WTC11 (cell line): ENCODE results near the gene ANGPTL1. TPM values are rescaled to one million over a fixed set of nuclear protein-coding genes. Genes with fewer than 3 reads are reported as not detected.

Experiments
- ATAC-seq: fragments of 200-7000 bp; cut with Tn5 transposase; 2 replicates; pipeline ENCODE4 v1.10.0; 2021; ENCODE audit warnings: mild to moderate bottlenecking, moderate library complexity
- CTCF ChIA-PET: fragments of 300-600 bp; sonication (Branson Sonifier 250); formaldehyde crosslinking; loops from one replicate; lab custom pipeline; 2021; ENCODE audit warnings: antibody characterized with exemption; lab: Charles Lee
- POLR2A ChIA-PET: fragments of 350-600 bp; sonication (Branson Sonifier 250); formaldehyde crosslinking; loops from one replicate; lab custom pipeline; 2021; ENCODE audit warnings: antibody characterized with exemption; lab: Charles Lee
- DNase-seq: peaks from one replicate; pipeline ENCODE4 v3.0.0; 2021; ENCODE audit warnings: low spot score
- H3K27ac Mint-ChIP-seq: 2 replicates; pipeline ENCODE4 v1.8.0; 2021; ENCODE audit warnings: mixed read lengths
- H3K27me3 Mint-ChIP-seq: 2 replicates; pipeline ENCODE4 v1.8.0; 2021; ENCODE audit warnings: low read depth, mild to moderate bottlenecking, moderate library complexity, mixed read lengths
- H3K36me3 Mint-ChIP-seq: 2 replicates; pipeline ENCODE4 v1.8.0; 2021; ENCODE audit warnings: mixed read lengths
- H3K4me1 Mint-ChIP-seq: 2 replicates; pipeline ENCODE4 v1.8.0; 2022; ENCODE audit warnings: mixed read lengths
- H3K4me3 Mint-ChIP-seq: 2 replicates; pipeline ENCODE4 v1.8.0; 2021; ENCODE audit warnings: mild to moderate bottlenecking, moderate library complexity, mixed read lengths
- H3K9me3 Mint-ChIP-seq: 2 replicates; pipeline ENCODE4 v1.8.0; 2021; ENCODE audit warnings: mixed read lengths
- ESRRA ChIP-seq: sonication (generic); formaldehyde crosslinking; IDR thresholded peaks from 2 replicates; pipeline ENCODE4 v1.8.1; 2022; ENCODE audit warnings: mild to moderate bottlenecking, missing genetic modification reagents, borderline replicate concordance
- KAT7 ChIP-seq: sonication (generic); formaldehyde crosslinking; IDR thresholded peaks from 2 replicates; pipeline ENCODE4 v1.8.1; 2023; ENCODE audit warnings: missing genetic modification reagents, mild to moderate bottlenecking, borderline replicate concordance
- MXD4 ChIP-seq: fragments of 250-450 bp; sonication (Bioruptor Pico); IDR thresholded peaks from 2 replicates; pipeline ENCODE4 v1.8.0; 2021; ENCODE audit warnings: mild to moderate bottlenecking, moderate library complexity, borderline replicate concordance
- NR1H2 ChIP-seq: sonication (generic); formaldehyde crosslinking; IDR thresholded peaks from 2 replicates; pipeline ENCODE4 v1.9.0; 2021; ENCODE audit warnings: mild to moderate bottlenecking, moderate library complexity, missing genetic modification reagents
- TCF7 ChIP-seq: sonication (generic); formaldehyde crosslinking; IDR thresholded peaks from 2 replicates; pipeline ENCODE4 v1.8.0; 2022; ENCODE audit warnings: mild to moderate bottlenecking, low read depth, missing genetic modification reagents, moderate library complexity
- ZNF671 ChIP-seq: fragments of 250-450 bp; sonication (Bioruptor Pico); IDR thresholded peaks from 2 replicates; pipeline ENCODE4 v1.8.0; 2021; ENCODE audit warnings: mild to moderate bottlenecking
- total RNA-seq: library from RNA; stranded (reverse); gene quantifications from 3 replicates; pipeline ENCODE4 v1.2.3, GENCODE V29; 2021
- TF ChIP-seq, protein P1 (sequence below): sonication (generic); formaldehyde crosslinking; IDR thresholded peaks from 2 replicates; pipeline ENCODE4 v1.8.1; 2023; ENCODE audit warnings: mild to moderate bottlenecking, missing genetic modification reagents, borderline replicate concordance
- TF ChIP-seq, protein P2 (sequence below): fragments of 250-450 bp; sonication (Bioruptor Pico); IDR thresholded peaks from 2 replicates; pipeline ENCODE4 v1.9.0; 2021; ENCODE audit warnings: mild to moderate bottlenecking, borderline replicate concordance
- TF ChIP-seq, protein P3 (sequence below): sonication (generic); formaldehyde crosslinking; IDR thresholded peaks from 2 replicates; pipeline ENCODE4 v1.8.0; 2022; ENCODE audit warnings: mild to moderate bottlenecking, missing genetic modification reagents
- TF ChIP-seq, protein P4 (sequence below): sonication (generic); formaldehyde crosslinking; IDR thresholded peaks from 2 replicates; pipeline ENCODE4 v1.8.1; 2023; ENCODE audit warnings: mild to moderate bottlenecking, missing genetic modification reagents, moderate library complexity
- TF ChIP-seq, protein P5 (sequence below): fragments of 200-600 bp; IDR thresholded peaks from 2 replicates; pipeline ENCODE4 v1.8.0; 2022; ENCODE audit warnings: antibody characterized with exemption
- TF ChIP-seq, protein P6 (sequence below): sonication (generic); formaldehyde crosslinking; IDR thresholded peaks from 2 replicates; pipeline ENCODE4 v1.8.0; 2022; ENCODE audit warnings: mild to moderate bottlenecking, missing genetic modification reagents
- TF ChIP-seq, protein P7 (sequence below): sonication (generic); formaldehyde crosslinking; IDR thresholded peaks from 2 replicates; pipeline ENCODE4 v1.8.1; 2022; ENCODE audit warnings: mild to moderate bottlenecking, missing genetic modification reagents, moderate library complexity, borderline replicate concordance

Gene ANGPTL1
- total RNA-seq, 1 experiment from 2014 or later = not detected

DNA sequence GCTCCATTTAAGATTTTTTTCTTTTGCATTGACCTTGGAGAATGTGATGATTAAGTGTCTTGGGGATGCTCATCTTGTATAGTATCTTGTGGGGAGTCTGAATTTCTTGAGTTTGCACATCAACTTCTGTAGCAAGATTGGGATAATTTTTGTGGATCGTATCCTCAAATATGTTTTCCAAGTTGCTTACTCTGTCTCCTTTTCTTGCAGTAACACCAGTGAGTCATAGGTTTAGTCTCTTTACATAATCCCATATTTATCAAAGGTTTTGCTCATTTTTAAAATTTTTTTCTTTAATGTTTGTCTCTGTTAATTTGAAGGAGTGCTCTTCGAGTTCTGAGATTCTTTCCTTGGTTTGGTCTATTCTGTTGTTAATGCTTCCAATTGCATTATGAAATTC lies 41.7 kb upstream of the ANGPTL1 start (continued):
- TF ChIP-seq, protein P1, sequence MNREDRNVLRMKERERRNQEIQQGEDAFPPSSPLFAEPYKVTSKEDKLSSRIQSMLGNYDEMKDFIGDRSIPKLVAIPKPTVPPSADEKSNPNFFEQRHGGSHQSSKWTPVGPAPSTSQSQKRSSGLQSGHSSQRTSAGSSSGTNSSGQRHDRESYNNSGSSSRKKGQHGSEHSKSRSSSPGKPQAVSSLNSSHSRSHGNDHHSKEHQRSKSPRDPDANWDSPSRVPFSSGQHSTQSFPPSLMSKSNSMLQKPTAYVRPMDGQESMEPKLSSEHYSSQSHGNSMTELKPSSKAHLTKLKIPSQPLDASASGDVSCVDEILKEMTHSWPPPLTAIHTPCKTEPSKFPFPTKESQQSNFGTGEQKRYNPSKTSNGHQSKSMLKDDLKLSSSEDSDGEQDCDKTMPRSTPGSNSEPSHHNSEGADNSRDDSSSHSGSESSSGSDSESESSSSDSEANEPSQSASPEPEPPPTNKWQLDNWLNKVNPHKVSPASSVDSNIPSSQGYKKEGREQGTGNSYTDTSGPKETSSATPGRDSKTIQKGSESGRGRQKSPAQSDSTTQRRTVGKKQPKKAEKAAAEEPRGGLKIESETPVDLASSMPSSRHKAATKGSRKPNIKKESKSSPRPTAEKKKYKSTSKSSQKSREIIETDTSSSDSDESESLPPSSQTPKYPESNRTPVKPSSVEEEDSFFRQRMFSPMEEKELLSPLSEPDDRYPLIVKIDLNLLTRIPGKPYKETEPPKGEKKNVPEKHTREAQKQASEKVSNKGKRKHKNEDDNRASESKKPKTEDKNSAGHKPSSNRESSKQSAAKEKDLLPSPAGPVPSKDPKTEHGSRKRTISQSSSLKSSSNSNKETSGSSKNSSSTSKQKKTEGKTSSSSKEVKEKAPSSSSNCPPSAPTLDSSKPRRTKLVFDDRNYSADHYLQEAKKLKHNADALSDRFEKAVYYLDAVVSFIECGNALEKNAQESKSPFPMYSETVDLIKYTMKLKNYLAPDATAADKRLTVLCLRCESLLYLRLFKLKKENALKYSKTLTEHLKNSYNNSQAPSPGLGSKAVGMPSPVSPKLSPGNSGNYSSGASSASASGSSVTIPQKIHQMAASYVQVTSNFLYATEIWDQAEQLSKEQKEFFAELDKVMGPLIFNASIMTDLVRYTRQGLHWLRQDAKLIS (CRISPR knock-in tag) = no peak
- TF ChIP-seq, protein P2, sequence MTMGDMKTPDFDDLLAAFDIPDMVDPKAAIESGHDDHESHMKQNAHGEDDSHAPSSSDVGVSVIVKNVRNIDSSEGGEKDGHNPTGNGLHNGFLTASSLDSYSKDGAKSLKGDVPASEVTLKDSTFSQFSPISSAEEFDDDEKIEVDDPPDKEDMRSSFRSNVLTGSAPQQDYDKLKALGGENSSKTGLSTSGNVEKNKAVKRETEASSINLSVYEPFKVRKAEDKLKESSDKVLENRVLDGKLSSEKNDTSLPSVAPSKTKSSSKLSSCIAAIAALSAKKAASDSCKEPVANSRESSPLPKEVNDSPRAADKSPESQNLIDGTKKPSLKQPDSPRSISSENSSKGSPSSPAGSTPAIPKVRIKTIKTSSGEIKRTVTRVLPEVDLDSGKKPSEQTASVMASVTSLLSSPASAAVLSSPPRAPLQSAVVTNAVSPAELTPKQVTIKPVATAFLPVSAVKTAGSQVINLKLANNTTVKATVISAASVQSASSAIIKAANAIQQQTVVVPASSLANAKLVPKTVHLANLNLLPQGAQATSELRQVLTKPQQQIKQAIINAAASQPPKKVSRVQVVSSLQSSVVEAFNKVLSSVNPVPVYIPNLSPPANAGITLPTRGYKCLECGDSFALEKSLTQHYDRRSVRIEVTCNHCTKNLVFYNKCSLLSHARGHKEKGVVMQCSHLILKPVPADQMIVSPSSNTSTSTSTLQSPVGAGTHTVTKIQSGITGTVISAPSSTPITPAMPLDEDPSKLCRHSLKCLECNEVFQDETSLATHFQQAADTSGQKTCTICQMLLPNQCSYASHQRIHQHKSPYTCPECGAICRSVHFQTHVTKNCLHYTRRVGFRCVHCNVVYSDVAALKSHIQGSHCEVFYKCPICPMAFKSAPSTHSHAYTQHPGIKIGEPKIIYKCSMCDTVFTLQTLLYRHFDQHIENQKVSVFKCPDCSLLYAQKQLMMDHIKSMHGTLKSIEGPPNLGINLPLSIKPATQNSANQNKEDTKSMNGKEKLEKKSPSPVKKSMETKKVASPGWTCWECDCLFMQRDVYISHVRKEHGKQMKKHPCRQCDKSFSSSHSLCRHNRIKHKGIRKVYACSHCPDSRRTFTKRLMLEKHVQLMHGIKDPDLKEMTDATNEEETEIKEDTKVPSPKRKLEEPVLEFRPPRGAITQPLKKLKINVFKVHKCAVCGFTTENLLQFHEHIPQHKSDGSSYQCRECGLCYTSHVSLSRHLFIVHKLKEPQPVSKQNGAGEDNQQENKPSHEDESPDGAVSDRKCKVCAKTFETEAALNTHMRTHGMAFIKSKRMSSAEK (CRISPR knock-in tag) = no peak
- no peak for TF ChIP-seq MXD4
- TF ChIP-seq, protein P3, sequence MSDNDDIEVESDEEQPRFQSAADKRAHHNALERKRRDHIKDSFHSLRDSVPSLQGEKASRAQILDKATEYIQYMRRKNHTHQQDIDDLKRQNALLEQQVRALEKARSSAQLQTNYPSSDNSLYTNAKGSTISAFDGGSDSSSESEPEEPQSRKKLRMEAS (CRISPR knock-in tag) = no peak
- TF ChIP-seq KAT7 (CRISPR knock-in tag) = no peak
- TF ChIP-seq, protein P4, sequence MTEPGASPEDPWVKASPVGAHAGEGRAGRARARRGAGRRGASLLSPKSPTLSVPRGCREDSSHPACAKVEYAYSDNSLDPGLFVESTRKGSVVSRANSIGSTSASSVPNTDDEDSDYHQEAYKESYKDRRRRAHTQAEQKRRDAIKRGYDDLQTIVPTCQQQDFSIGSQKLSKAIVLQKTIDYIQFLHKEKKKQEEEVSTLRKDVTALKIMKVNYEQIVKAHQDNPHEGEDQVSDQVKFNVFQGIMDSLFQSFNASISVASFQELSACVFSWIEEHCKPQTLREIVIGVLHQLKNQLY (CRISPR knock-in tag) = no peak
- TF ChIP-seq, protein P5, sequence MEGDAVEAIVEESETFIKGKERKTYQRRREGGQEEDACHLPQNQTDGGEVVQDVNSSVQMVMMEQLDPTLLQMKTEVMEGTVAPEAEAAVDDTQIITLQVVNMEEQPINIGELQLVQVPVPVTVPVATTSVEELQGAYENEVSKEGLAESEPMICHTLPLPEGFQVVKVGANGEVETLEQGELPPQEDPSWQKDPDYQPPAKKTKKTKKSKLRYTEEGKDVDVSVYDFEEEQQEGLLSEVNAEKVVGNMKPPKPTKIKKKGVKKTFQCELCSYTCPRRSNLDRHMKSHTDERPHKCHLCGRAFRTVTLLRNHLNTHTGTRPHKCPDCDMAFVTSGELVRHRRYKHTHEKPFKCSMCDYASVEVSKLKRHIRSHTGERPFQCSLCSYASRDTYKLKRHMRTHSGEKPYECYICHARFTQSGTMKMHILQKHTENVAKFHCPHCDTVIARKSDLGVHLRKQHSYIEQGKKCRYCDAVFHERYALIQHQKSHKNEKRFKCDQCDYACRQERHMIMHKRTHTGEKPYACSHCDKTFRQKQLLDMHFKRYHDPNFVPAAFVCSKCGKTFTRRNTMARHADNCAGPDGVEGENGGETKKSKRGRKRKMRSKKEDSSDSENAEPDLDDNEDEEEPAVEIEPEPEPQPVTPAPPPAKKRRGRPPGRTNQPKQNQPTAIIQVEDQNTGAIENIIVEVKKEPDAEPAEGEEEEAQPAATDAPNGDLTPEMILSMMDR = no peak
- TF ChIP-seq ESRRA (CRISPR knock-in tag) = no peak

DNA sequence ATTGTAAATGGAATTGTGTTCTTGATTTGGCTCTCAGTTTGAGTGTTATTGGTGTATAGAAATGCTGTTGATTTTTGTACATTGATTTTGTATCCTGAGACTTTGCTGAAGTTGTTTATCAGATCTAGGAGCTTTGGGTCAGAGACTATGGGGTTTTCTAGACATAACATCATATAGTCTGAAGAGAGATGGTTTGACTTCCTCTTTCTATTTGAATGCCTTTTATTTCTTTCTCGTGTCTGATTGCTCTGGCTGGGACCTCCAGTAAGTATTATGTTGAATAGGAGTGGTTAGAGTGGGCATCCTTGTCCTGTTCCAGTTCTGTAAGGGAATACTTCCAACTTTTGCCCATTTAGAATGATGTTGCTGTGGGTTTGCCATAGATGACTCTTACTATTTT lies 39.1 kb upstream of the ANGPTL1 start:
- Mint-ChIP-seq H3K36me3 (peaks cover 16% of the 10 kb centered on the region), H3K27me3 (no peaks in the 10 kb centered on the region), H3K9me3 (no peaks in the 10 kb centered on the region), H3K4me1 (peaks cover 2% of the 10 kb centered on the region; the same call in 1 of the 2 replicates), H3K4me3 (no peak overlapping the region), H3K27ac (no peak overlapping the region)
- ATAC-seq (no peak), DNase-seq (no peak)
- ChIA-PET POLR2A (interaction anchor here (0.7 kb wide), 1 partner anchor 12 kb away, joined by 8 read pairs; no protein-coding TSS in a partner anchor), CTCF (interaction anchor here (2.1 kb wide), 1 partner anchor 93 kb away, joined by 7 read pairs; no protein-coding TSS in a partner anchor)
- no peak for TF ChIP-seq KAT7 (CRISPR knock-in tag)
- TF ChIP-seq, protein P6, sequence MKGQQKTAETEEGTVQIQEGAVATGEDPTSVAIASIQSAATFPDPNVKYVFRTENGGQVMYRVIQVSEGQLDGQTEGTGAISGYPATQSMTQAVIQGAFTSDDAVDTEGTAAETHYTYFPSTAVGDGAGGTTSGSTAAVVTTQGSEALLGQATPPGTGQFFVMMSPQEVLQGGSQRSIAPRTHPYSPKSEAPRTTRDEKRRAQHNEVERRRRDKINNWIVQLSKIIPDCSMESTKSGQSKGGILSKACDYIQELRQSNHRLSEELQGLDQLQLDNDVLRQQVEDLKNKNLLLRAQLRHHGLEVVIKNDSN (CRISPR knock-in tag) = no peak
- no peak for TF ChIP-seq NR1H2
- TF ChIP-seq, protein P1 (CRISPR knock-in tag) = no peak
- TF ChIP-seq ZNF671 (CRISPR knock-in tag) = no peak
- no peak for TF ChIP-seq TCF7 (CRISPR knock-in tag)
- TF ChIP-seq MXD4 = no peak
- TF ChIP-seq, protein P7, sequence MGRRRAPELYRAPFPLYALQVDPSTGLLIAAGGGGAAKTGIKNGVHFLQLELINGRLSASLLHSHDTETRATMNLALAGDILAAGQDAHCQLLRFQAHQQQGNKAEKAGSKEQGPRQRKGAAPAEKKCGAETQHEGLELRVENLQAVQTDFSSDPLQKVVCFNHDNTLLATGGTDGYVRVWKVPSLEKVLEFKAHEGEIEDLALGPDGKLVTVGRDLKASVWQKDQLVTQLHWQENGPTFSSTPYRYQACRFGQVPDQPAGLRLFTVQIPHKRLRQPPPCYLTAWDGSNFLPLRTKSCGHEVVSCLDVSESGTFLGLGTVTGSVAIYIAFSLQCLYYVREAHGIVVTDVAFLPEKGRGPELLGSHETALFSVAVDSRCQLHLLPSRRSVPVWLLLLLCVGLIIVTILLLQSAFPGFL (CRISPR knock-in tag) = no peak
- TF ChIP-seq, all 79 proteins: peak for 0
